ENCODE data around the gene MGME1. TPM values are rescaled to one million over a fixed set of nuclear protein-coding genes. Genes with fewer than 3 reads are reported as not detected.
A peak's percentile ranks its signal among the peaks of the same experiment; 100 is the strongest.

MGME1 gene
- total and polyA plus RNA-seq, 2 of the 13 experiments (the other 11 are each of a cell fraction or from before 2014, with no cell fraction given), result 36.7 to 66.6 TPM

DNA sequence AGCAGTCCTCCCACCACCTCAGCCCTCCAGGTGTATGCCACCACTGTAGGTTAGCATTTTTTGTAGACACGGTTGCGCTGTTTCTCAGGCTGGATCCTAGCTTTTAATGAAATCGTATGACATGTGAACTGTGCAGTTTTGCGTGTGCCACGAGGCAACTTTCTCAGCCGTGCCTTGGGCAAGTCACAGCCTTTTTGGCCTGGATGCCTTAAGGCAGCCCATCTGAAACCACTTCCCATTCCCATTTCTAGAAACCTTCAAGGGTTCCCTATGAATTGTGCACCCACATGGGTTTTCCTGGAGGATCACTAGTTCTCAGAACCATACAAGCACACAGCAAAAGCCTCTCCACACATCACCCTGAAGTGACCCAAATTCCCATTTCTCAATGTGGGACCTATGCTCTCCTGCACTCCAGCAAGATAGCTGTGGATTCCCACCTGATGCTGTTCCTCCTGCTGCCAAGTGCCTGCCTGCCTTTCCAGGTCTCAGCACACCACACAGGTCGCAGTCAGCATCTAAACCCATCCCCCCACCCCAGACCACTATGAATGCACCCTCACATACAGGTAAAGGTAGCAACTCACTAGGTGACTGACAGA, 29.1 kb upstream of the MGME1 start (continued):
- TF ChIP-seq TOE1 (CRISPR knock-in tag; IDR thresholded peaks at IDR 0.05), result no peak; the same call in 1 of the 2 replicates
- no peak for TF ChIP-seq ATF7-NPFF (CRISPR knock-in tag; IDR thresholded peaks at IDR 0.05; ENCODE audit: low read depth)
- 0 out of 2 replicates have a peak, but pooled peaks have one; percentile 17 for TF ChIP-seq ZSCAN9 (CRISPR knock-in tag; IDR thresholded peaks at IDR 0.05; ENCODE audit: borderline replicate concordance)
- no peak for TF ChIP-seq SMARCE1 (IDR thresholded peaks at IDR 0.05; ENCODE audit: borderline replicate concordance)
- no peak for TF ChIP-seq ZIK1 (CRISPR knock-in tag; IDR thresholded peaks at IDR 0.05; ENCODE audit: borderline replicate concordance, low read depth)
- TF ChIP-seq NONO (IDR thresholded peaks at IDR 0.05), result 0 out of 2 replicates have a peak, but pooled peaks have one; percentile 16
- peak; percentile 71 for TF ChIP-seq NONO (CRISPR knock-in tag; conservative IDR thresholded peaks at IDR 0.05)
- TF ChIP-seq GABPB1 (CRISPR knock-in tag; IDR thresholded peaks at IDR 0.05), result no peak
- 0 out of 2 replicates have a peak, but pooled peaks have one; percentile 54 for TF ChIP-seq ZMAT3 (CRISPR knock-in tag; conservative IDR thresholded peaks at IDR 0.05)
- TF ChIP-seq ZNF180 (CRISPR knock-in tag; IDR thresholded peaks at IDR 0.05; ENCODE audit: borderline replicate concordance, low read depth), result no peak
- TF ChIP-seq, protein P1, sequence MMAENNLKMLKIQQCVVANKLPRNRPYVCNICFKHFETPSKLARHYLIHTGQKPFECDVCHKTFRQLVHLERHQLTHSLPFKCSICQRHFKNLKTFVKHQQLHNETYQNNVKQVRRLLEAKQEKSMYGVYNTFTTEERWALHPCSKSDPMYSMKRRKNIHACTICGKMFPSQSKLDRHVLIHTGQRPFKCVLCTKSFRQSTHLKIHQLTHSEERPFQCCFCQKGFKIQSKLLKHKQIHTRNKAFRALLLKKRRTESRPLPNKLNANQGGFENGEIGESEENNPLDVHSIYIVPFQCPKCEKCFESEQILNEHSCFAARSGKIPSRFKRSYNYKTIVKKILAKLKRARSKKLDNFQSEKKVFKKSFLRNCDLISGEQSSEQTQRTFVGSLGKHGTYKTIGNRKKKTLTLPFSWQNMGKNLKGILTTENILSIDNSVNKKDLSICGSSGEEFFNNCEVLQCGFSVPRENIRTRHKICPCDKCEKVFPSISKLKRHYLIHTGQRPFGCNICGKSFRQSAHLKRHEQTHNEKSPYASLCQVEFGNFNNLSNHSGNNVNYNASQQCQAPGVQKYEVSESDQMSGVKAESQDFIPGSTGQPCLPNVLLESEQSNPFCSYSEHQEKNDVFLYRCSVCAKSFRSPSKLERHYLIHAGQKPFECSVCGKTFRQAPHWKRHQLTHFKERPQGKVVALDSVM (CRISPR knock-in tag; IDR thresholded peaks at IDR 0.05), result 0 out of 2 replicates have a peak, but pooled peaks have one; percentile 39
- no peak for TF ChIP-seq MED13 (CRISPR knock-in tag; IDR thresholded peaks at IDR 0.05)
- peak; percentile 74 for TF ChIP-seq AGO2 (optimal IDR thresholded peaks at IDR 0.05; ENCODE audit: low read depth, low read length)
- TF ChIP-seq U2AF1 (optimal IDR thresholded peaks at IDR 0.05; ENCODE audit: low read depth, low read length), result no peak
- TF ChIP-seq, protein P2, sequence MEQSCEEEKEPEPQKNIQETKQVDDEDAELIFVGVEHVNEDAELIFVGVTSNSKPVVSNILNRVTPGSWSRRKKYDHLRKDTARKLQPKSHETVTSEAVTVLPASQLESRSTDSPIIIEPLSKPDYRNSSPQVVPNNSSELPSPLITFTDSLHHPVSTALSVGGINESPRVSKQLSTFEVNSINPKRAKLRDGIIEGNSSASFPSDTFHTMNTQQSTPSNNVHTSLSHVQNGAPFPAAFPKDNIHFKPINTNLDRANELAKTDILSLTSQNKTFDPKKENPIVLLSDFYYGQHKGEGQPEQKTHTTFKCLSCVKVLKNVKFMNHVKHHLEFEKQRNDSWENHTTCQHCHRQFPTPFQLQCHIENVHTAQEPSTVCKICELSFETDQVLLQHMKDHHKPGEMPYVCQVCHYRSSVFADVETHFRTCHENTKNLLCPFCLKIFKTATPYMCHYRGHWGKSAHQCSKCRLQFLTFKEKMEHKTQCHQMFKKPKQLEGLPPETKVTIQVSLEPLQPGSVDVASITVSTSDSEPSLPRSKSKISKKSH (CRISPR knock-in tag; IDR thresholded peaks at IDR 0.05; ENCODE audit: borderline replicate concordance), result 0 out of 2 replicates have a peak, but pooled peaks have one; percentile 39
- TF ChIP-seq NRL (CRISPR knock-in tag; IDR thresholded peaks at IDR 0.05; ENCODE audit: borderline replicate concordance), result peak; percentile 84; the same call in 1 of the 2 replicates
- no peak for TF ChIP-seq ZFP1 (CRISPR knock-in tag; IDR thresholded peaks at IDR 0.05)
- TF ChIP-seq SATB2 (CRISPR knock-in tag; IDR thresholded peaks at IDR 0.05), result no peak
- TF ChIP-seq, protein P3, sequence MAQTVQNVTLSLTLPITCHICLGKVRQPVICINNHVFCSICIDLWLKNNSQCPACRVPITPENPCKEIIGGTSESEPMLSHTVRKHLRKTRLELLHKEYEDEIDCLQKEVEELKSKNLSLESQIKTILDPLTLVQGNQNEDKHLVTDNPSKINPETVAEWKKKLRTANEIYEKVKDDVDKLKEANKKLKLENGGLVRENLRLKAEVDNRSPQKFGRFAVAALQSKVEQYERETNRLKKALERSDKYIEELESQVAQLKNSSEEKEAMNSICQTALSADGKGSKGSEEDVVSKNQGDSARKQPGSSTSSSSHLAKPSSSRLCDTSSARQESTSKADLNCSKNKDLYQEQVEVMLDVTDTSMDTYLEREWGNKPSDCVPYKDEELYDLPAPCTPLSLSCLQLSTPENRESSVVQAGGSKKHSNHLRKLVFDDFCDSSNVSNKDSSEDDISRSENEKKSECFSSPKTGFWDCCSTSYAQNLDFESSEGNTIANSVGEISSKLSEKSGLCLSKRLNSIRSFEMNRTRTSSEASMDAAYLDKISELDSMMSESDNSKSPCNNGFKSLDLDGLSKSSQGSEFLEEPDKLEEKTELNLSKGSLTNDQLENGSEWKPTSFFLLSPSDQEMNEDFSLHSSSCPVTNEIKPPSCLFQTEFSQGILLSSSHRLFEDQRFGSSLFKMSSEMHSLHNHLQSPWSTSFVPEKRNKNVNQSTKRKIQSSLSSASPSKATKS (CRISPR knock-in tag; IDR thresholded peaks at IDR 0.05), result 0 out of 2 replicates have a peak, but pooled peaks have one; percentile 61
- TF ChIP-seq DR1 (CRISPR knock-in tag; IDR thresholded peaks at IDR 0.05), result 0 out of 2 replicates have a peak, but pooled peaks have one; percentile 49
- TF ChIP-seq, protein P4, sequence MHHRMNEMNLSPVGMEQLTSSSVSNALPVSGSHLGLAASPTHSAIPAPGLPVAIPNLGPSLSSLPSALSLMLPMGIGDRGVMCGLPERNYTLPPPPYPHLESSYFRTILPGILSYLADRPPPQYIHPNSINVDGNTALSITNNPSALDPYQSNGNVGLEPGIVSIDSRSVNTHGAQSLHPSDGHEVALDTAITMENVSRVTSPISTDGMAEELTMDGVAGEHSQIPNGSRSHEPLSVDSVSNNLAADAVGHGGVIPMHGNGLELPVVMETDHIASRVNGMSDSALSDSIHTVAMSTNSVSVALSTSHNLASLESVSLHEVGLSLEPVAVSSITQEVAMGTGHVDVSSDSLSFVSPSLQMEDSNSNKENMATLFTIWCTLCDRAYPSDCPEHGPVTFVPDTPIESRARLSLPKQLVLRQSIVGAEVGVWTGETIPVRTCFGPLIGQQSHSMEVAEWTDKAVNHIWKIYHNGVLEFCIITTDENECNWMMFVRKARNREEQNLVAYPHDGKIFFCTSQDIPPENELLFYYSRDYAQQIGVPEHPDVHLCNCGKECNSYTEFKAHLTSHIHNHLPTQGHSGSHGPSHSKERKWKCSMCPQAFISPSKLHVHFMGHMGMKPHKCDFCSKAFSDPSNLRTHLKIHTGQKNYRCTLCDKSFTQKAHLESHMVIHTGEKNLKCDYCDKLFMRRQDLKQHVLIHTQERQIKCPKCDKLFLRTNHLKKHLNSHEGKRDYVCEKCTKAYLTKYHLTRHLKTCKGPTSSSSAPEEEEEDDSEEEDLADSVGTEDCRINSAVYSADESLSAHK (CRISPR knock-in tag; IDR thresholded peaks at IDR 0.05; ENCODE audit: borderline replicate concordance), result no peak
- peak; percentile 22 for TF ChIP-seq PHF5A (CRISPR knock-in tag; IDR thresholded peaks at IDR 0.05; ENCODE audit: low read depth, unreplicated experiment)

All from HepG2 (cell line).